ENCODE data around the gene G6PC1. TPM values are rescaled to one million over a fixed set of nuclear protein-coding genes. Genes with fewer than 3 reads are reported as not detected.
"Not testable (repeated sequence)": the region's sequence is repeated elsewhere in the genome, so short reads cannot be mapped to it uniquely, and the experiment has no call there.

Gene G6PC1
- total and polyA plus RNA-seq, 2 of the 13 experiments (the other 11 are each of a cell fraction or from before 2014, with no cell fraction given): 1.7 to 37.9 TPM

DNA sequence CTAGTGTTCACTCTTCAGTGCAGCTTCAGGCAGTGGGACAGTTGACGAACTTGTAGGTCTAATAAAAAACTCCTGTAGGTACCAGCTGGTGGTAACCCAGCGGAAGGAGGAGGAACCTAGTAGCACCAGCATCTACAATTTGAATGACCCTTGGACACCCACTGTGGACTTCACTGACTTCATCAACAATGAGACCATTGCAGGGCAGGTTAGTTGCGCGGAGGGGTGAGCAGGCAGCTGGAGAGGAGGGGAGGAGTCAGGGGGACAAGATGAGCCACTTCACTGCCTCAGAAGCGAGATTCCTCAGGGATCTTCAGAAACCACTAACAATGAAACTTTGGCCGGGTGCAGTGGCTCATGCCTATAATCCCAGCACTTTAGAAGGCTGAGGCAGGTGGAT, 27.3 kb upstream of the G6PC1 start (continued):
- TF ChIP-seq ZFX (CRISPR knock-in tag; IDR thresholded peaks at IDR 0.05; ENCODE audit: low read depth) (no peak), ATRX (CRISPR knock-in tag; IDR thresholded peaks at IDR 0.05; ENCODE audit: borderline replicate concordance) (no peak), PPARG (CRISPR knock-in tag; conservative IDR thresholded peaks at IDR 0.05) (no peak), RXRB (CRISPR knock-in tag; IDR thresholded peaks at IDR 0.05; ENCODE audit: borderline replicate concordance) (0 out of 2 replicates have a peak, but pooled peaks have one; percentile 10), ZBTB7B (CRISPR knock-in tag; IDR thresholded peaks at IDR 0.05) (0 out of 2 replicates have a peak, but pooled peaks have one; percentile 31), HNF4A (CRISPR knock-in tag; IDR thresholded peaks at IDR 0.05) (peak; percentile 46), HDAC6 (IDR thresholded peaks at IDR 0.05; ENCODE audit: low read depth, low read length) (no peak), NR2C2 (CRISPR knock-in tag; IDR thresholded peaks at IDR 0.05; ENCODE audit: borderline replicate concordance) (no peak), SUZ12 (IDR thresholded peaks at IDR 0.05; ENCODE audit: low read depth, low read length) (no peak)
- TF ChIP-seq, protein P1, sequence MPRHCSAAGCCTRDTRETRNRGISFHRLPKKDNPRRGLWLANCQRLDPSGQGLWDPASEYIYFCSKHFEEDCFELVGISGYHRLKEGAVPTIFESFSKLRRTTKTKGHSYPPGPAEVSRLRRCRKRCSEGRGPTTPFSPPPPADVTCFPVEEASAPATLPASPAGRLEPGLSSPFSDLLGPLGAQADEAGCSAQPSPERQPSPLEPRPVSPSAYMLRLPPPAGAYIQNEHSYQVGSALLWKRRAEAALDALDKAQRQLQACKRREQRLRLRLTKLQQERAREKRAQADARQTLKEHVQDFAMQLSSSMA (CRISPR knock-in tag; IDR thresholded peaks at IDR 0.05): no peak
- TF ChIP-seq, protein P2, sequence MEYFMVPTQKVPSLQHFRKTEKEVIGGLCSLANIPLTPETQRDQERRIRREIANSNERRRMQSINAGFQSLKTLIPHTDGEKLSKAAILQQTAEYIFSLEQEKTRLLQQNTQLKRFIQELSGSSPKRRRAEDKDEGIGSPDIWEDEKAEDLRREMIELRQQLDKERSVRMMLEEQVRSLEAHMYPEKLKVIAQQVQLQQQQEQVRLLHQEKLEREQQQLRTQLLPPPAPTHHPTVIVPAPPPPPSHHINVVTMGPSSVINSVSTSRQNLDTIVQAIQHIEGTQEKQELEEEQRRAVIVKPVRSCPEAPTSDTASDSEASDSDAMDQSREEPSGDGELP (IDR thresholded peaks at IDR 0.05; ENCODE audit: borderline replicate concordance, low read depth): peak; percentile 36; the same call in 1 of the 2 replicates

DNA sequence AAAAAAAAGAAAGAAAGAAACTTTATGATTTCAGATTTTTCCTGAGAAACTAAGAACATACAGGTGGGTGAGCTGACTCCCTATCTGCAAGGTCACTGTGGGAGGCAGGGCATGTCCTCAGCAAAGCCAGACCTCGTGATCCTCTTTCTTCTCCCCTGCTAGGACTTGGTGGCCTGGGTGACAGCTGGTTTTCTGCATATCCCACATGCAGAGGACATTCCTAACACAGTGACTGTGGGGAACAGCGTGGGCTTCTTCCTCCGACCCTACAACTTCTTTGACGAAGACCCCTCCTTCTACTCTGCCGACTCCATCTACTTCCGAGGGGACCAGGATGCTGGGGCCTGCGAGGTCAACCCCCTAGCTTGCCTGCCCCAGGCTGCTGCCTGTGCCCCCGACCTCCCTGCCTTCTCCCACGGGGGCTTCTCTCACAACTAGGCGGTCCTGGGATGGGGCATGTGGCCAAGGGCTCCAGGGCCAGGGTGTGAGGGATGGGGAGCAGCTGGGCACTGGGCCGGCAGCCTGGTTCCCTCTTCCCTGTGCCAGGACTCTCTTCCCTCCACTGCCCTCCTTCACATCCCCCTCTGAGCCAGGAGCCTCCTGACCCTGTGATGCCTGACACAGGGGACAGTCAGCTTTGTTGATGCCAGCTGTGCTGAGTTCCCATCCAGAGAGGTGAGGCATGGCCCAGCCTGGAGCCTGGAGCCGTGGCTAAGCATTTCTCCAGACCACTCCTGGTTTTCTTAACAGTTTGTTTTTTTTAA, 26.5 kb upstream of the G6PC1 start:
- POLR2A ChIA-PET: interaction anchor here (1.2 kb wide), 3 partner anchors 20 to 50 kb away, joined by 3 to 4 read pairs (median 3); partner anchors contain the start of gene BECN1
- peaks cover 59% of the 10 kb centered on the region for H3K4me1 ChIP-seq (ENCODE audit: insufficient read depth, low read length)
- H2AFZ ChIP-seq (ENCODE audit: low read length); H3K9me3 ChIP-seq (ENCODE audit: low read length); DNase-seq (ENCODE audit: low spot score); H3K27ac ChIP-seq (ENCODE audit: extremely low read length, insufficient read depth, low read length); H4K20me1 ChIP-seq (ENCODE audit: insufficient read depth, low read length); H3K36me3 ChIP-seq (replicated peaks in 1 of 2; ENCODE audit: control insufficient read depth in 1 of 2, insufficient read depth in 2 of 2, low read length in 2 of 2); H3K79me2 ChIP-seq (ENCODE audit: insufficient read depth, low read length); H3K4me3 ChIP-seq (replicated peaks in 1 of 3; ENCODE audit: insufficient read depth in 1 of 3, low read depth in 2 of 3, low read length in 3 of 3); H3K27me3 ChIP-seq (ENCODE audit: control insufficient read depth in 1 of 2, insufficient read depth in 2 of 2, low read length in 2 of 2); FAIRE-seq; in situ Hi-C loops (cut with HindIII; ENCODE audit: extremely low pct_ligation_motif_present, low pct_unique_long_range_greater_than_20kb); H3K4me2 ChIP-seq (ENCODE audit: low read depth, low read length); intact Hi-C loops (cut with micrococcal nuclease; ENCODE audit: unreplicated experiment); CTCF ChIA-PET (ENCODE audit: low intra/inter-chr PET ratio, low total read pairs); BruUV-seq (replicated peaks); H3K9ac ChIP-seq (ENCODE audit: insufficient read depth, low read depth, low read length); ATAC-seq: not testable (repeated sequence)
- WGBS (ENCODE audit: low lambda C conversion rate): 95% methylated on average over 9 of the region's 12 CpGs

Measured in HepG2 (cell line).